Panc1 (cell line): Measurements from ENCODE around the gene LSM12. TPM values are rescaled to one million over a fixed set of nuclear protein-coding genes. Genes with fewer than 3 reads are reported as not detected.

ENCODE experiments used
- ATAC-seq: fragments of 200-7000 bp; cut with Tn5 transposase; 2 replicates; pipeline ENCODE4 v1.9.1; 2020; ENCODE audit warnings: mild to moderate bottlenecking, moderate library complexity
- BruUV-seq: library from RNA; stranded (reverse); fragments of 400-500 nt; replicated peaks from 2 replicates; lab custom pipeline; 2021; lab: Mats Ljungman, UMichigan
- CTCF ChIA-PET: fragments of 300-600 bp; sonication (Branson Sonifier 250); formaldehyde crosslinking; loops from one replicate; lab custom pipeline; 2022; ENCODE audit warnings: antibody characterized with exemption; lab: Charles Lee
- POLR2A ChIA-PET: fragments of 300-600 bp; sonication (Branson Sonifier 250); formaldehyde crosslinking; loops from one replicate; lab custom pipeline; 2022; ENCODE audit warnings: antibody characterized with exemption; lab: Charles Lee
- DNase-seq: peaks from one replicate; pipeline ENCODE4 v3.0.0-alpha.2; 2010; ENCODE audit warnings: low read depth, low spot score
- H3K27ac ChIP-seq: 2 replicates; pipeline ENCODE4 v1.5.1; 2011; ENCODE audit warnings: mild to moderate bottlenecking, low read length, inconsistent platforms
- H3K27me3 ChIP-seq: fragments of 200-500 bp; sonication (Bioruptor generic); 2 replicates; pipeline ENCODE4 v1.6.0; 2014; ENCODE audit warnings: low read length, inconsistent platforms; ENCODE audit not compliant: control insufficient read depth, insufficient read depth
- H3K36me3 ChIP-seq: fragments of 200-500 bp; sonication (Bioruptor generic); 2 replicates; pipeline ENCODE4 v1.5.1; 2014; ENCODE audit warnings: inconsistent platforms, mild to moderate bottlenecking, low read length, moderate library complexity; ENCODE audit not compliant: control insufficient read depth, insufficient read depth
- H3K4me1 ChIP-seq: 2 replicates; pipeline ENCODE4 v1.5.1; 2011; ENCODE audit warnings: inconsistent platforms, mild to moderate bottlenecking, low read length, moderate library complexity; ENCODE audit not compliant: control insufficient read depth, insufficient read depth
- H3K4me3 ChIP-seq, 2 experiments: 2 replicates each; pipeline ENCODE4 v1.5.1; 2011 to 2012; ENCODE audit warnings: low read depth in 2 of 2, low read length in 2 of 2, mild to moderate bottlenecking in 2 of 2, inconsistent platforms in 1 of 2, moderate library complexity in 1 of 2
- H3K9me3 ChIP-seq: fragments of 200-500 bp; sonication (Bioruptor generic); 2 replicates; pipeline ENCODE4 v1.5.1; 2014; ENCODE audit warnings: low read depth, mild to moderate bottlenecking, inconsistent platforms, low read length, moderate library complexity; ENCODE audit not compliant: control insufficient read depth, insufficient read depth
- CTCF ChIP-seq: fragments of 450-650 bp; IDR thresholded peaks from 2 replicates; pipeline ENCODE4 v1.5.1; 2017; ENCODE audit warnings: mild to moderate bottlenecking
- POLR2AphosphoS5 ChIP-seq: IDR thresholded peaks from 2 replicates; pipeline ENCODE4 v1.6.1; 2012; ENCODE audit warnings: mild to moderate bottlenecking, low read depth, low read length, moderate library complexity
- REST ChIP-seq, 2 experiments: IDR thresholded peaks; 2 replicates each; pipeline ENCODE4 v1.6.1; 2011 to 2012; ENCODE audit warnings: low read depth in 2 of 2, control low read depth in 1 of 2, low read length in 1 of 2, mild to moderate bottlenecking in 1 of 2, moderate library complexity in 1 of 2; ENCODE audit not compliant: insufficient read depth in 1 of 2
- SIN3A ChIP-seq: IDR thresholded peaks from 2 replicates; pipeline ENCODE4 v1.6.1; 2012; ENCODE audit warnings: low read depth, mild to moderate bottlenecking, low read length, moderate library complexity, borderline replicate concordance; ENCODE audit not compliant: insufficient read depth
- TCF7L2 ChIP-seq: IDR thresholded peaks from 2 replicates; pipeline ENCODE4 v1.6.1; 2011; ENCODE audit warnings: mild to moderate bottlenecking, low read depth, low read length, inconsistent platforms
- in situ Hi-C: cut with HindIII; loops from 2 replicates; pipeline ENCODE4 v1.10.0; 2016; ENCODE audit warnings: low sequenced_read_pairs, low pct_unique_long_range_greater_than_20kb
- intact Hi-C: fragments of 100-400 bp; cut with micrococcal nuclease; formaldehyde crosslinking; loops from one replicate; pipeline ENCODE4 v1.10.0; 2022; ENCODE audit not compliant: unreplicated experiment
- total RNA-seq: library from RNA; stranded (reverse); gene quantifications from one replicate; pipeline ENCODE4 v1.2.1, GENCODE V29; 2021; ENCODE audit not compliant: unreplicated experiment

Gene LSM12
- total RNA-seq, 1 experiment from 2014 or later = 73.0 TPM

- BruUV-seq = no TSS peak
- Histone ChIP-seq H3K27ac (0 out of 2 replicates have a peak overlapping the region, but pooled peaks have one; percentile 23), H3K27me3 (no peaks in the 10 kb centered on the region), H3K36me3 (no peaks in the 10 kb centered on the region), H3K4me3 (peak overlapping the region; percentile 7 to 25; a peak in 3 of 4 replicates), H3K4me1 (peaks cover 28% of the 10 kb centered on the region), H3K9me3 (no peaks in the 10 kb centered on the region)
- DNase-seq (no peak), ATAC-seq (peak; percentile 85)
- intact Hi-C loops = no loop called here
- ChIA-PET CTCF (interaction anchor here (0.5 to 1.4 kb wide), 2 partner anchors 37 to 57 kb away, joined by 3 to 4 read pairs; no protein-coding TSS in a partner anchor), POLR2A (interaction anchor here (0.6 kb wide), 1 partner anchor 19 kb away, joined by 5 read pairs; no protein-coding TSS in a partner anchor)
- TF ChIP-seq POLR2AphosphoS5 = no peak
- no peak for TF ChIP-seq CTCF
- no peak for TF ChIP-seq TCF7L2
- no peak for TF ChIP-seq REST (IDR thresholded peaks at IDR 0.05; ENCODE audit: insufficient read depth in 1 of 2, low read depth in 2 of 2, low read length in 1 of 2)
- TF ChIP-seq SIN3A = no peak
- in situ Hi-C loops = no loop called here
These were observed 44.6 kb upstream of the LSM12 start for GRCh38 chr17:44110823-44111633.

GRCh38 chr17:44110011-44110686, 43.7 kb upstream of the LSM12 start:
- intact Hi-C loops = no loop called here
- CTCF ChIA-PET = no interaction called here
- no peaks in the 10 kb centered on the region for H3K9me3 ChIP-seq
- no peak for DNase-seq
- no peak for ATAC-seq
- H3K36me3 ChIP-seq = no peaks in the 10 kb centered on the region
- TF ChIP-seq REST (IDR thresholded peaks at IDR 0.05; ENCODE audit: insufficient read depth in 1 of 2, low read depth in 2 of 2, low read length in 1 of 2) (no peak), POLR2AphosphoS5 (no peak), SIN3A (no peak), CTCF (no peak), TCF7L2 (no peak)
- BruUV-seq = no TSS peak
- in situ Hi-C loops = no loop called here
- no peak overlapping the region for H3K27ac ChIP-seq
- H3K4me3 ChIP-seq = peak overlapping the region; percentile 7 to 25; a peak in 2 of 4 replicates
- H3K4me1 ChIP-seq = peaks cover 28% of the 10 kb centered on the region
- POLR2A ChIA-PET = no interaction called here
- H3K27me3 ChIP-seq = no peaks in the 10 kb centered on the region
